RCC 7860 (cell line): ENCODE data around the gene SPOP.
"Not testable (repeated sequence)": the region's sequence is repeated elsewhere in the genome, so short reads cannot be mapped to it uniquely, and the experiment has no call there.

Experiments
- DNase-seq: peaks from one replicate; pipeline ENCODE4 v3.0.0-alpha.2; 2015; ENCODE audit warnings: low spot score
- FAIRE-seq: peaks from 2 replicates; lab custom pipeline; 2012; peaks lifted over from hg19 to GRCh38; lab: Jason Lieb, UNC

SPOP gene

GRCh38 chr17:49574945-49575678 is 102.8 kb downstream of the SPOP start:
- DNase-seq (no peak), FAIRE-seq (no peak)

GRCh38 chr17:49574323-49574781 is 103.5 kb downstream of the SPOP start:
- FAIRE-seq (no peak), DNase-seq (no peak)

- FAIRE-seq (no peak), DNase-seq (no peak)
These were observed 104.2 kb downstream of the SPOP start for GRCh38 chr17:49573510-49574322.

- DNase-seq (no peak), FAIRE-seq (no peak)
These were observed 105.0 kb downstream of the SPOP start for GRCh38 chr17:49572806-49573420.

- no peak for FAIRE-seq
These were observed 105.7 kb downstream of the SPOP start for GRCh38 chr17:49572226-49572625.

GRCh38 chr17:49571764-49572163 is 106.1 kb downstream of the SPOP start:
- no peak for FAIRE-seq
- DNase-seq, result no peak

More at GRCh38 chr17:49572226-49572625, 105.7 kb downstream of the SPOP start:
- DNase-seq, result no peak

GRCh38 chr17:49571283-49571682 is 106.6 kb downstream of the SPOP start:
- DNase-seq (no peak), FAIRE-seq (no peak)

- FAIRE-seq (no peak), DNase-seq (no peak)
These were observed 107.2 kb downstream of the SPOP start for GRCh38 chr17:49570540-49571242.

GRCh38 chr17:49568695-49569047 is 109.2 kb downstream of the SPOP start:
- FAIRE-seq, DNase-seq: not testable (repeated sequence)

- DNase-seq (peak; percentile 65), FAIRE-seq (no peak)
These were observed 109.8 kb downstream of the SPOP start for GRCh38 chr17:49567871-49568694.

- DNase-seq (no peak), FAIRE-seq (no peak)
These were observed 110.8 kb downstream of the SPOP start for GRCh38 chr17:49567104-49567521.

GRCh38 chr17:49566668-49567071 is 111.2 kb downstream of the SPOP start:
- FAIRE-seq (no peak), DNase-seq (no peak)

GRCh38 chr17:49565948-49566491 is 111.9 kb downstream of the SPOP start:
- DNase-seq, result no peak
- FAIRE-seq, result no peak

GRCh38 chr17:49564638-49565037 is 113.3 kb downstream of the SPOP start:
- no peak for FAIRE-seq
- DNase-seq, result no peak

- DNase-seq, result peak; percentile 32
- FAIRE-seq, result no peak
These were observed 120.4 kb downstream of the SPOP start for GRCh38 chr17:49557312-49558024.

GRCh38 chr17:49556223-49556943 is 121.5 kb downstream of the SPOP start:
- no peak for FAIRE-seq

GRCh38 chr17:49555495-49556222 is 122.2 kb downstream of the SPOP start:
- FAIRE-seq, result no peak
- DNase-seq, result no peak

More at GRCh38 chr17:49556223-49556943, 121.5 kb downstream of the SPOP start:
- DNase-seq, result peak; percentile 46
